Activated CD8-positive, alpha-beta memory T cell treated with anti-CD3 and anti-CD28 coated beads for 24 hours (primary cell): ENCODE results near the gene LCMT1.
"Not testable (repeated sequence)": the region's sequence is repeated elsewhere in the genome, so short reads cannot be mapped to it uniquely, and the experiment has no call there.

Experiments used
- DNase-seq: peaks from one replicate; pipeline ENCODE4 v3.0.0-alpha.2; 2020

Gene LCMT1

GRCh38 chr16:25151996-25152395, 40.5 kb downstream of the LCMT1 start:
- DNase-seq: no peak

DNA sequence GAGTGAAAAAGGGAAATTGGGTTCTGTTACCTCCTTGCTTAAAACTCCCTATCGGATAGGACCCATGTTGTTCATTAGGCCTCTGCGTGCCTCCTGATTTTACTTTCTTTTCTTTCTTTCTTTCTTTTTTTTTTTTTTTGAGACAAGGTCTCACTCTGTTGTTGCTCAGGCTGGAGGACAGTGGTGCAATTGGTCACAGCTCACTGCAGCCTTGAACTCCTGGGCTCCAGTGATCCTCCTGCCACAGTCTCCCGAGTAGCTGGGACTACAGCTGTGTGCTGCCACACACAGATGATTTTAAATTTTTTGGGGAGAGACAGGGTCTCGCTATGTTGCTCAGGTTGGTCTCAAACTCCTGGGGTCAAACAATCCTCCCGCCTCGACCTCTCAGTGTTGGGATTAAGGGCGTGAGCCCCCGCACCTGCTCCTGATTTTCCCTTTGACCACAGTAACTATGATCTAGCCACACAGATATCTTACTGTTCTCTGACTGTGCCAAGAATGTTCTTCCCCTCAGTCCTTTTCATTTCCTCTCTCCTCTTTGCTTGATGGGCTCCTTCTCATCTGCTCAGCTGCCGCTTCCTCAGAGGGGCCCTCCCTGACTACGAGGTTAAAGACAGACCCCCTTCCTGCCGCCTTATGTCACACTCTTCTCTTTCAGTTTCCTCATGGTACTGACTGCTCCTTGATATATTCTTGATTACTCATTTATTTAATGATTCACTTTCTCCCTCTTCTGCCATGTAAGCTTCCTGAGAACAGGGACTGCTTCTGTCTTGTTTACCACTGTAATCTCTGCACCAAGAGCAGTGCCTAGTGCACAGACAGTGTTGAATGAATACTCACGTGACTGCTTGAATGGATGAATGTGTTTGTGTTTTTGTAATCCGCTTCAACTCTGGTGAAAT, 44.3 kb downstream of the LCMT1 start:
- DNase-seq: peak; percentile 66

GRCh38 chr16:25157271-25157875, 45.8 kb downstream of the LCMT1 start:
- no peak for DNase-seq

DNA sequence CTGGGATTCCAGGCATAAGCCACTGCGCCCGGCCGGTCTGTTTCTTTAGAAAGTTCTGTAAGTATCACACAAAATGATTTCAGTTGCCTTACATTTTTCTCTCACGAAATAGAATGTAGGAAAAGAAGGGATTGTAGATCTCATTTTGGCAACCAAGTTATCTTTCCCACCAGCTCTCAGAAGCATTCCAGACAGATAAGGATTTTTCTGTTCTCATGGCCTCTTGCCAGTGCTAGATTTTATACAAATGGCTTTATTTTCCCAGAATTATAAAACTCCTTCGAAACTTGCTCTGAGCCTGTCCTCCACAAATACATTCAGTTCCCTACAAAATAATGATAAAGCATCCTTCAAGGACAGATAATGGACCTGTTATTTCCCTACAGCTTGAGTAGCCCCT, 46.9 kb downstream of the LCMT1 start:
- no peak for DNase-seq

DNA sequence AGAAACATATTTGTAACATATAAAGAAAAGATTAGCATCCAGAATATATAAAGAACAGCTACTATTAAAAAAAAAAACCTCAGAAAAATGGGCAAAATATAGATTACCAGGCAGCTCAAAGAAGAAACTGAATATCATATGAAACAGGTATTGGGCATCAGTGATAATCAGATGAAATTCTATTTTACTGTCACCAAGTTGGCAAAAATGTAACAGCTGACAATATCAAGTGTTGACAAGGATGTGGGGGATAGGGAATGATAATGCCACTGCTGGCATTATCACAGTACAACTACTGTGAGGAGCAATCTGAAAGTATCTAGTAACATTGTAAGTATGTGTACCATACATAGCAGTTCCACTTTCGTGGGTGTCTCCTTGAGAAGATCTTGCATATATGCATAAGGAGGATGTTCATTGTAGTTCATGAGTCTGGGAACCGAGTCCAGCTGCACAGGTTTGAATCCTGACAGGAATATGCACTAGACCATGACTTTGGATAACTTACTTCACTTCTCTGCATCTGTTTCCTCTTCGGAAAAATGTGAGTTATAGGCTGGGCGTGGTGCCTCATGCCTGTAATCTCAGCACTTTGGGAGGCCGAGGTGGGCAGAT, 50.3 kb downstream of the LCMT1 start:
- no peak for DNase-seq

- DNase-seq: no peak
These were observed 52.1 kb downstream of the LCMT1 start for GRCh38 chr16:25163683-25164082.

DNA sequence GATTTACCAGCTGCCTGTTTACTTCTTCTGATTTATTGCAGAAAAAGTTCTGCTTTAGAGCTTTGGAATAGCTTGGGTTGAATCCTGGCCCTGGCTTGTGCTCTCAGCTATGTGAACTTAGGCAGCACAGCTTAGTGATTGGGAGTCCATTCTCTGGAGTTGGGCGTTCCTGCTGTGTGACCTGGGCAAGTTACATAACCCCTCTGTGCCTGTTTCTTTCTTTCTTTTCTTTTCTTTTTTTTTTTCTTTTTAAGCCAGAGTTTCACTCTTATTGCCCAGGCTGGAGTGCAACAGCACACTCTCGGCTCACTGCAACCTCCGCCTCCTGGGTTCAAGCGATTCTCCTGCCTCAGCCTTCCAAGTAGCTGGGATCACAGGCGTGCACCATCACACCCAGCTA, 53.7 kb downstream of the LCMT1 start:
- no peak for DNase-seq

- DNase-seq: not testable (repeated sequence)
These were observed 56.4 kb downstream of the LCMT1 start for GRCh38 chr16:25167920-25168319.

DNA sequence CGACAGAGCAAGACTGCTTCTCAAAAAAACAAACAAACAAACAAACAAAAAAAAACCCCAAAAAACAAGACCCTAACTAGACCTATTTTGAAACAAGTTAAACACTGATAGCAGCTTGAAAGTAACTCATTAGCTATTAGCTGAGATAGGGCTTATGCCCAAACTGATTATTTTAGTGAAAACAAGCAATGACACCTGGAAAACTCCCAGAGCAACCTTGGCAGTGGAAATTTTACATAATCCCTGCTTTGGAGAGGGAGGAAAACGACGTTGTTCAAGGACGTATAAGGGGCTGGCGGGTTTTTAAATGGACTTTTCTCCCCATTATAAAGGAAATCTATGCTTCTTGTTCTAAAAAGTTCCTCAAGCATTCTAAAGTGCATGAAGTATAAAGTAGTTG, 59.8 kb downstream of the LCMT1 start:
- DNase-seq: no peak

- no peak for DNase-seq
These were observed 61.3 kb downstream of the LCMT1 start for GRCh38 chr16:25172831-25173230.

DNA sequence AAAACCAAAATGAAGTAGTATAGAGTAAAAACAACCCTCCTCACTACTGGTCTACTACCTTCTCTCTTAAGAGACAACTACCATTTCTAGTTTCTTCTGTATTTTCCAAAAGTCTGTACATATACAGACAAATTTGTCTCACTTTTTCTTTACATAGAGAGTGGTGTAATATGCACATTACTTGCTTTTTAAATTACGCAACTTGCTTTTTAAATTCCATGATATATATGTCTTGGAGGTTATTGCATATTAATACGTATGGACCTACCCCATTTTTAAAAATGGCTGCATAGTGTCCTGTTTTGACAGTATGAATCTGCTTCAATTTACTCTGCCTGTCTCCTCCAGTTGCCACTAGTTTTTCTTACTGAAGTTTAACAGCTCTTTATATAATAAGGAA, 62.7 kb downstream of the LCMT1 start:
- no peak for DNase-seq

DNA sequence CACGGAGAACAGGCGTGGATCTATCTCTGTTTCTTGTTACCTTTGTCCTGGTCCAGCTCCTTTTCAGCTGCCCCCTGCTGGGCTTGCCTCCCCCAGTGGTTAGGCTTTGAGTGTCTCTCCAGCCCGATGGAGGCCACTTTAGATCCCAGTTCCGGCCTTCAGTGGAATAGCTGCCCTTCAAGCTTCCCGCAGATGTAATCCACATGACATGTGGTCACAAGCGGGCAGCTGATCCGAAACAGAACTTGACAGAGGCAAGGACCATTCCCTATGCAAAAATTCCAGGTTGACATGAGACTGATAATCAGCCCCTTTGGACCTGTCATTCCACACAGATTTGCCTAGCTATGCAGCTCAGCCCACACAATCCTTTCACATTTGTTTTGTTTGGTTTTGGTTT, 64.6 kb downstream of the LCMT1 start:
- DNase-seq: no peak

- no peak for DNase-seq
These were observed 65.9 kb downstream of the LCMT1 start for GRCh38 chr16:25177512-25177830.

DNA sequence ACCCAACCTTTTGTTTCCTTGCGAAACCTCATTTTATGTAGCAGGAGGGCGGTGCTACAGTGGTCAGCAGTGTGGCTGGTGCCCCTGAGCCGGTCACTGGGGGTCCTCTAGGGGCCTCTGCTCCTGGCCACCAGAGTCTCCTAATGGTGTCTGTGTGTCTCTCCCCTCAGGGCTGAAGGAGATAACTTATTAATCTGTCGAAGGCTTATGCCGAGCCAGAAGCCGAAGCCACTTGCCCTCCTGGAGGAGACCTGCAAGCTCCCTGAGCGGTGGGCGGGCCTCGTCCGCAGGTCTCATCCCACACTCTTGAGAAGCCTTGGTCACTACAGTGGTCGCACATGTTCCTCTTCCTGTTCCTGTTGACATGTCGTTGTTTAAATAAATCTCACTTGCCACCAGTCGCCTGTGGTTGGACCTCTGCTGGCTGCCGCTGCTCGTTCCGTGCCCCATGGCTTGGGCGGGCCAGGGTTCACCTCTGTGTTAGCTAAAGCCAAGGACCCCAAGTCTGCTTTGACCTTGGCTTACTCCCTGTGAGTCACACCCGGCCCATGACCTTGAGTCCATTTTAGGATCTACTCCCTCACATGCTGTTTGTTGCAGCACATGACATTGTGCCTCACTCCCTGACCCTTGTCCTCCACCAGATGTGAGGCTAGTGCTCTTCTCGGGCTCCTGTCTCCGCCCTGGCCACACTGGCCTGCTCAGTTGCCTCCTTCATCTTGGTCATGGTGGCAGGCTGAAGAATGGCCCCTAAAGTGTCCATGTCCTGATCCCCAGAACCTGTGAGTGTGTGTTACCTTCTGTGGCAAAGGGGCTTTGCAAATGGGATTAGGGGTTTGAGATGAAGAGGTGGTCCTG, 66.5 kb downstream of the LCMT1 start:
- DNase-seq: no peak

GRCh38 chr16:25181236-25181635, 69.7 kb downstream of the LCMT1 start:
- not testable (repeated sequence) for DNase-seq

- no peak for DNase-seq
These were observed 73.2 kb downstream of the LCMT1 start for GRCh38 chr16:25184771-25185170.

GRCh38 chr16:25187491-25187795, 75.9 kb downstream of the LCMT1 start:
- DNase-seq: no peak

DNA sequence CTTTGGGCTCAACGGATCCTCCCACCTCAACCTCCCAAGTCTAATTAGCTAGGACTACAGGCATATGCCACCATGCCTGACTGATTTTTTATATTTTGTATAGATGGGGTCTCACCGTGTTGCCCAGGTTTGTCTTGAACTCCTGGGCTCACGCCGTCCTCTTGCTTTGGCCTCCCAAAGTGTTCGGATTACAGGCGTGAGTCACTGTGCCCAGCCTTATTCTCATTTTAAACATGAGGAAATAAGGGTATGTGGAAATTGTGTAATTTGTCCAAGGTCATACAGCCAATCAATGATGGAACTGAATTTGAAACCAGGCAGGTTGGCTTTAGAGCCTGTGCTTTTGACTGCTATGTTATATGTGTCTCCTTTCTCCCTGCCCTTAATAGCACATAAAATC, 77.8 kb downstream of the LCMT1 start:
- no peak for DNase-seq

DNA sequence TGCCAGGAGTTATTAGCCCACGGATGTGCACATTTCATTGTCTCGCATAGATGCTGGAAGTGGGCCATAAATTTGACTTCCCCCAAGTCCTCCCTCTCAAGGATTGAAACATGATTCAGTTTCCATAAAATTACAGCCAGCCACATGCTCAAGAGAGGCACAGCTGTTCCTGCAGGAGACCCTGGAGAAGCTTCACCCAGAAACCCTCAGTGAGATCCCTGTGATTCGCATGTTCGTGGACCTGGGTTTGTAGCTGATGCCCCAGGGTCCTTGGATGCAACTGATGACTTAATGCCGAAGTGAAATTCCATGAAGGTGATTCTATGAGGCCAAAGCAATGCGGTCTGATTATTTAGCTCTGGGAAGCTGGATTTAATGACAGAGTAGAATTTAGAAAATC, 80.6 kb downstream of the LCMT1 start:
- DNase-seq: no peak

DNA sequence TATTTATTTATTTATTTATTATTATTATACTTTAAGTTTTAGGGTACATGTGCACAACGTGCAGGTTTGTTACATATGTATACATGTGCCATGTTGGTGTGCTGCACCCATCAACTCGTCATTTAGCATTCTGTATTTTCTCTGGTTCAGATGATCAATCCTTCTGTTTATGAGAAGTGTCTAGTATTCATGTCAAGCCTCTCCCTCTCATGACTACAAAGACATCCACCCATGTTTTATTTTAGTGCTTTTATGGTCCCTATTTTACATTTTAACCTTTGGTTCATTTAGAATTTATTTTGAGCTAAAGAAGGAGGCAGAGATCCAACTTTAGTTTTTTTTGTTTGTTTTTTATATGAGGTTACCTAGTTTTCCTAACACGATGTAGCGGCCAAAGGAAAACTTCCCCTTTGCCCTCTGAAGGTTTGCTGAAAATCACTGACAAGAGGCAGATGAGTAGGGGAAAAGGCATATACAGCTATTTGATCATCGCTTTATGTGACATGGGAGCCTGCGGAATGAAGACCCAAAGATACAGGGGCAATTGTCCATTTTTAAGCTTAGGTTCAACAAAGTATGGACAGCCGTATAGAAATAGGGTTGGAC, 82.8 kb downstream of the LCMT1 start:
- no peak for DNase-seq

DNA sequence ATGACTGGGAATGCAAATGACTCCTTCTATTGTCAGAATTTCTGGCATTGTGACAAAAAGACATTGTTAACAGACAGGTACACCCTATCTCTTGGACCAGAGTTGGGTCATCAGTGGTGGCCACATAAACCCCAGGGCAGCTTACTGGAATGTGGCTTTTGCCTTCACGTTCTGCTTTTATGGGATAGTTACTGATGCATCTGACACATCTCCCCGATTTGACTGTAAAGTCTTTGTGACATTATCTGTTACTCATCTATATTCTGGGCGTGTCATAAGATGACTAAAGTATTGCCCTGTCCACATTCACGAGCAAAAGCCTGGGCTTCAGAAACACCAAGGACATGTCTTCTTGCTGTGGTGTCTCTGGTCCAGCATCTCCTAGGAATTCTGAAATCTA, 86.5 kb downstream of the LCMT1 start:
- DNase-seq: no peak

GRCh38 chr16:25199457-25199856, 87.9 kb downstream of the LCMT1 start:
- no peak for DNase-seq

- no peak for DNase-seq
These were observed 99.2 kb downstream of the LCMT1 start for GRCh38 chr16:25210758-25211157.
